Measurements from ENCODE around the gene AJUBA. TPM values are rescaled to one million over a fixed set of nuclear protein-coding genes. Genes with fewer than 3 reads are reported as not detected.

AJUBA gene
- total RNA-seq, 1 experiment from 2014 or later = 32.7 TPM

GRCh38 chr14:22932146-22932545, 50.2 kb downstream of the AJUBA start:
- H3K9me3 Mint-ChIP-seq (ENCODE audit: low read depth, unreplicated experiment) = no peaks in the 10 kb centered on the region
- CTCF ChIA-PET = no interaction called here
- no peaks in the 10 kb centered on the region for H3K4me1 Mint-ChIP-seq (ENCODE audit: low read depth, unreplicated experiment)
- no peak for DNase-seq
- H3K27ac Mint-ChIP-seq (ENCODE audit: unreplicated experiment) = no peak overlapping the region
- no peak overlapping the region for H3K4me3 Mint-ChIP-seq (ENCODE audit: low read depth, unreplicated experiment)
- intact Hi-C loops (cut with micrococcal nuclease; ENCODE audit: unreplicated experiment) = no loop called here
- BruUV-seq (replicated peaks) = no TSS peak
- H3K27me3 Mint-ChIP-seq (ENCODE audit: unreplicated experiment) = no peaks in the 10 kb centered on the region
- no peak for TF ChIP-seq CTCF (IDR thresholded peaks at IDR 0.05; ENCODE audit: unreplicated experiment)
- H3K36me3 Mint-ChIP-seq (ENCODE audit: insufficient read depth, unreplicated experiment) = no peaks in the 10 kb centered on the region

GRCh38 chr14:22929961-22930364, 52.4 kb downstream of the AJUBA start:
- intact Hi-C loops (cut with micrococcal nuclease; ENCODE audit: unreplicated experiment) = loop anchor here (1.0 to 2.0 kb wide), 2 partner anchors 53 to 128 kb away; partner anchors contain the start of gene AJUBA
- BruUV-seq (replicated peaks) = no TSS peak
- no peak for TF ChIP-seq CTCF (IDR thresholded peaks at IDR 0.05; ENCODE audit: unreplicated experiment)
- H3K9me3 Mint-ChIP-seq (ENCODE audit: low read depth, unreplicated experiment) = no peaks in the 10 kb centered on the region
- DNase-seq = no peak
- no peak overlapping the region for H3K27ac Mint-ChIP-seq (ENCODE audit: unreplicated experiment)
- H3K36me3 Mint-ChIP-seq (ENCODE audit: insufficient read depth, unreplicated experiment) = peaks cover 8% of the 10 kb centered on the region
- CTCF ChIA-PET = interaction anchor here (0.6 to 2.3 kb wide), 11 partner anchors 11 to 375 kb away, joined by 3 to 10 read pairs (median 5); partner anchors contain the start of genes AJUBA, HAUS4 and RBM23
- peaks cover 9% of the 10 kb centered on the region for H3K4me1 Mint-ChIP-seq (ENCODE audit: low read depth, unreplicated experiment)
- H3K4me3 Mint-ChIP-seq (ENCODE audit: low read depth, unreplicated experiment) = no peak overlapping the region
- H3K27me3 Mint-ChIP-seq (ENCODE audit: unreplicated experiment) = no peaks in the 10 kb centered on the region

GRCh38 chr14:22929104-22929960, 53.0 kb downstream of the AJUBA start, which contains the start of gene PRMT5:
Gene PRMT5 (minus strand): TSS chr14:22929376. CDS start chr14:22929361, 15 bp downstream.
- intact Hi-C loops (cut with micrococcal nuclease; ENCODE audit: unreplicated experiment) = loop anchor here (1.0 kb wide), 1 partner anchor 129 kb away; no protein-coding TSS in a partner anchor
- peak; percentile 97 for DNase-seq
- Mint-ChIP-seq H3K27ac (ENCODE audit: unreplicated experiment) (no peak within 1 kb of the TSS), H3K27me3 (ENCODE audit: unreplicated experiment) (no peaks in the 10 kb centered on the region), H3K36me3 (ENCODE audit: insufficient read depth, unreplicated experiment) (peaks cover 13% of the 10 kb centered on the region), H3K4me3 (ENCODE audit: low read depth, unreplicated experiment) (no peak within 1 kb of the TSS), H3K4me1 (ENCODE audit: low read depth, unreplicated experiment) (peaks cover 9% of the 10 kb centered on the region), H3K9me3 (ENCODE audit: low read depth, unreplicated experiment) (no peaks in the 10 kb centered on the region)
- no peak for TF ChIP-seq CTCF (IDR thresholded peaks at IDR 0.05; ENCODE audit: unreplicated experiment)
- no TSS peak for BruUV-seq (replicated peaks)
- CTCF ChIA-PET = interaction anchor here (1.1 to 2.3 kb wide), 10 partner anchors 10 to 139 kb away, joined by 3 to 10 read pairs (median 5); partner anchors contain the start of genes AJUBA, HAUS4 and RBM23

GRCh38 chr14:22928237-22929103, 53.9 kb downstream of the AJUBA start:
- TSS peak; percentile 54 for BruUV-seq (replicated peaks)

More at GRCh38 chr14:22928237-22929103, 53.9 kb downstream of the AJUBA start:
- Mint-ChIP-seq H3K4me1 (ENCODE audit: low read depth, unreplicated experiment) (peaks cover 9% of the 10 kb centered on the region), H3K36me3 (ENCODE audit: insufficient read depth, unreplicated experiment) (peaks cover 18% of the 10 kb centered on the region), H3K27me3 (ENCODE audit: unreplicated experiment) (no peaks in the 10 kb centered on the region), H3K27ac (ENCODE audit: unreplicated experiment) (no peak overlapping the region), H3K9me3 (ENCODE audit: low read depth, unreplicated experiment) (no peaks in the 10 kb centered on the region), H3K4me3 (ENCODE audit: low read depth, unreplicated experiment) (no peak overlapping the region)
- intact Hi-C loops (cut with micrococcal nuclease; ENCODE audit: unreplicated experiment) = loop anchor here (1.0 kb wide), 1 partner anchor 130 kb away; no protein-coding TSS in a partner anchor
- no peak for DNase-seq
- CTCF ChIA-PET = interaction anchor here (1.1 to 2.3 kb wide), 7 partner anchors 10 to 140 kb away, joined by 4 to 10 read pairs (median 7); partner anchors contain the start of genes AJUBA, HAUS4 and RBM23
- no peak for TF ChIP-seq CTCF (IDR thresholded peaks at IDR 0.05; ENCODE audit: unreplicated experiment)

Measured in Calu3 (cell line).